Peyer's patch (tissue), 4 donors: Measurements from ENCODE around the gene GABRG3.

Experiments used
- POLR2A ChIP-seq, 2 donors: fragments of 450-650 bp; IDR thresholded peaks; one replicate each; pipeline ENCODE4 v1.5.1; 2017; ENCODE audit warnings: antibody characterized with exemption in 2 of 2, mild to moderate bottlenecking in 2 of 2, moderate library complexity in 2 of 2
- TF ChIP-seq, protein P1 (sequence below), 6 experiments: fragments of 450-650 bp in 4 of 6; fragments of 200-600 bp in 2 of 6; sonication (generic) in 1 of 6; IDR thresholded peaks; one replicate each; pipeline ENCODE4 v1.5.1; 2017 to 2019; ENCODE audit warnings: antibody characterized with exemption in 6 of 6, mild to moderate bottlenecking in 3 of 6, moderate library complexity in 1 of 6

DNA sequence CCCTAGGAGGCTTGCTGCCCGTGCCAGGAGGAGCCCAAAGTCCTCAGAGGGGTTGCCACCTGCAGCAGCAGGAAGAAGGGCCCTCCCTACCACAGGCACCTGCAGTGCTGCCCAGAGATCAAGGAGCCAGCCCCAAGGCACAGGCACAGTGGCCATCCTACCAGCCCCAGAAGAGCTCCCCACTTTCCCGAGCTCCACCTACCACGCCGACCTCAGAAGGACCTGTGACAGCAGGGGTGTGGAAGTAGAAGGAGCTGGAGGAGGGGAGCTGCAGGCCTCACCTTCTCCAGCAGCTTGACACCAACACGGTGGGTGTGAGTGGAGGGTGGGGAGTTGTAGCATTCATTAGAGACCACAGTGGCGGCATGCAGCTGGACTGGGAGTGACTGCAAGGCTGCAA is 485.8 kb downstream of the GABRG3 start:
- TF ChIP-seq, protein P1, sequence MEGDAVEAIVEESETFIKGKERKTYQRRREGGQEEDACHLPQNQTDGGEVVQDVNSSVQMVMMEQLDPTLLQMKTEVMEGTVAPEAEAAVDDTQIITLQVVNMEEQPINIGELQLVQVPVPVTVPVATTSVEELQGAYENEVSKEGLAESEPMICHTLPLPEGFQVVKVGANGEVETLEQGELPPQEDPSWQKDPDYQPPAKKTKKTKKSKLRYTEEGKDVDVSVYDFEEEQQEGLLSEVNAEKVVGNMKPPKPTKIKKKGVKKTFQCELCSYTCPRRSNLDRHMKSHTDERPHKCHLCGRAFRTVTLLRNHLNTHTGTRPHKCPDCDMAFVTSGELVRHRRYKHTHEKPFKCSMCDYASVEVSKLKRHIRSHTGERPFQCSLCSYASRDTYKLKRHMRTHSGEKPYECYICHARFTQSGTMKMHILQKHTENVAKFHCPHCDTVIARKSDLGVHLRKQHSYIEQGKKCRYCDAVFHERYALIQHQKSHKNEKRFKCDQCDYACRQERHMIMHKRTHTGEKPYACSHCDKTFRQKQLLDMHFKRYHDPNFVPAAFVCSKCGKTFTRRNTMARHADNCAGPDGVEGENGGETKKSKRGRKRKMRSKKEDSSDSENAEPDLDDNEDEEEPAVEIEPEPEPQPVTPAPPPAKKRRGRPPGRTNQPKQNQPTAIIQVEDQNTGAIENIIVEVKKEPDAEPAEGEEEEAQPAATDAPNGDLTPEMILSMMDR (IDR thresholded peaks at IDR 0.05), result no peak
- TF ChIP-seq POLR2A (IDR thresholded peaks at IDR 0.05), result no peak
